ENCODE measurements around the gene DGKB.

Gene DGKB

GRCh38 chr7:14398526-14398925 is 504.0 kb downstream of the DGKB start:
- no peak for DNase-seq (ENCODE audit: low read depth in 3 of 3, low spot score in 1 of 3)

GRCh38 chr7:14395860-14396259 is 506.7 kb downstream of the DGKB start:
- DNase-seq (ENCODE audit: low read depth in 3 of 3, low spot score in 1 of 3), result no peak

GRCh38 chr7:14394786-14395185 is 507.8 kb downstream of the DGKB start:
- DNase-seq (ENCODE audit: low read depth in 3 of 3, low spot score in 1 of 3), result no peak

- no peak for DNase-seq (ENCODE audit: low read depth in 3 of 3, low spot score in 1 of 3)
These were observed 513.0 kb downstream of the DGKB start for GRCh38 chr7:14389595-14389994.

GRCh38 chr7:14389181-14389591 is 513.4 kb downstream of the DGKB start:
- DNase-seq (ENCODE audit: low read depth in 3 of 3, low spot score in 1 of 3), result no peak

GRCh38 chr7:14385074-14385473 is 517.5 kb downstream of the DGKB start:
- DNase-seq (ENCODE audit: low read depth in 3 of 3, low spot score in 1 of 3), result no peak

GRCh38 chr7:14381936-14382335 is 520.6 kb downstream of the DGKB start:
- no peak for DNase-seq (ENCODE audit: low read depth in 3 of 3, low spot score in 1 of 3)

GRCh38 chr7:14381306-14381705 is 521.2 kb downstream of the DGKB start:
- no peak for DNase-seq (ENCODE audit: low read depth in 3 of 3, low spot score in 1 of 3)

- no peak for DNase-seq (ENCODE audit: low read depth in 3 of 3, low spot score in 1 of 3)
These were observed 521.7 kb downstream of the DGKB start for GRCh38 chr7:14380881-14381280.

- no peak for DNase-seq (ENCODE audit: low read depth in 3 of 3, low spot score in 1 of 3)
These were observed 524.8 kb downstream of the DGKB start for GRCh38 chr7:14377646-14378266.

GRCh38 chr7:14376711-14377110 is 525.8 kb downstream of the DGKB start:
- DNase-seq (ENCODE audit: low read depth in 3 of 3, low spot score in 1 of 3), result no peak

GRCh38 chr7:14375998-14376397 is 526.6 kb downstream of the DGKB start:
- DNase-seq (ENCODE audit: low read depth in 3 of 3, low spot score in 1 of 3), result no peak

- no peak for DNase-seq (ENCODE audit: low read depth in 3 of 3, low spot score in 1 of 3)
These were observed 528.2 kb downstream of the DGKB start for GRCh38 chr7:14374336-14374735.

- no peak for DNase-seq (ENCODE audit: low read depth in 3 of 3, low spot score in 1 of 3)
These were observed 534.3 kb downstream of the DGKB start for GRCh38 chr7:14368285-14368684.

GRCh38 chr7:14351167-14351566 is 551.4 kb downstream of the DGKB start:
- no peak for DNase-seq (ENCODE audit: low read depth in 3 of 3, low spot score in 1 of 3)

- no peak for DNase-seq (ENCODE audit: low read depth in 3 of 3, low spot score in 1 of 3)
These were observed 561.3 kb downstream of the DGKB start for GRCh38 chr7:14341200-14341775.

- no peak for DNase-seq (ENCODE audit: low read depth in 3 of 3, low spot score in 1 of 3)
These were observed 562.0 kb downstream of the DGKB start for GRCh38 chr7:14340393-14341074.

GRCh38 chr7:14339861-14340260 is 562.7 kb downstream of the DGKB start:
- DNase-seq (ENCODE audit: low read depth in 3 of 3, low spot score in 1 of 3), result no peak

GRCh38 chr7:14336256-14336655 is 566.3 kb downstream of the DGKB start:
- DNase-seq (ENCODE audit: low read depth in 3 of 3, low spot score in 1 of 3), result no peak

- DNase-seq (ENCODE audit: low read depth in 3 of 3, low spot score in 1 of 3), result no peak
These were observed 570.4 kb downstream of the DGKB start for GRCh38 chr7:14332155-14332554.

GRCh38 chr7:14324767-14325166 is 577.8 kb downstream of the DGKB start:
- DNase-seq (ENCODE audit: low read depth in 3 of 3, low spot score in 1 of 3), result no peak

- DNase-seq (ENCODE audit: low read depth in 3 of 3, low spot score in 1 of 3), result no peak
These were observed 579.8 kb downstream of the DGKB start for GRCh38 chr7:14322724-14323123.

- DNase-seq (ENCODE audit: low read depth in 3 of 3, low spot score in 1 of 3), result no peak
These were observed 580.6 kb downstream of the DGKB start for GRCh38 chr7:14321947-14322346.

Measured in stimulated activated CD4-positive, alpha-beta T cell treated with anti-CD3 and anti-CD28 coated beads, TNF-alpha, amount 100 ng/mL, for 1 hour (primary cell).